Left ventricle myocardium superior (tissue), 1 donor: Measurements from ENCODE around the gene FOXK2. TPM values are rescaled to one million over a fixed set of nuclear protein-coding genes. Genes with fewer than 3 reads are reported as not detected.
"Not testable (repeated sequence)": the region's sequence is repeated elsewhere in the genome, so short reads cannot be mapped to it uniquely, and the experiment has no call there.

Source experiments
- ATAC-seq: fragments of 200-7000 bp; cut with Tn5 transposase; one replicate; pipeline ENCODE4 v1.9.1; 2020; ENCODE audit warnings: mild to moderate bottlenecking, moderate library complexity
- DNase-seq: peaks from one replicate; pipeline ENCODE4 v3.0.0-alpha.2; 2020
- intact Hi-C: fragments of 100-400 bp; cut with micrococcal nuclease; formaldehyde crosslinking; loops from one replicate; pipeline ENCODE4 v1.11.0; 2022
- total RNA-seq: library from RNA; stranded (reverse); fragmentation: NEBNext Ultra II Directional; extraction: Animal tissue kit (Norgen Biotek cat#: 25700); gene quantifications from one replicate; pipeline ENCODE4 v1.2.1, GENCODE V29; 2021
- donor health status: DM: no; HTN: yes; CAD: no; lungs with severe emphysema.

Gene FOXK2
- total RNA-seq, 1 donor from 2014 or later: 41.5 TPM

GRCh38 chr17:82579969-82580368 is 60.4 kb downstream of the FOXK2 start:
- intact Hi-C loops, ATAC-seq, DNase-seq: not testable (repeated sequence)

GRCh38 chr17:82582213-82582612 is 62.7 kb downstream of the FOXK2 start:
- intact Hi-C loops: no loop called here
- DNase-seq: no peak
- ATAC-seq: no peak

DNA sequence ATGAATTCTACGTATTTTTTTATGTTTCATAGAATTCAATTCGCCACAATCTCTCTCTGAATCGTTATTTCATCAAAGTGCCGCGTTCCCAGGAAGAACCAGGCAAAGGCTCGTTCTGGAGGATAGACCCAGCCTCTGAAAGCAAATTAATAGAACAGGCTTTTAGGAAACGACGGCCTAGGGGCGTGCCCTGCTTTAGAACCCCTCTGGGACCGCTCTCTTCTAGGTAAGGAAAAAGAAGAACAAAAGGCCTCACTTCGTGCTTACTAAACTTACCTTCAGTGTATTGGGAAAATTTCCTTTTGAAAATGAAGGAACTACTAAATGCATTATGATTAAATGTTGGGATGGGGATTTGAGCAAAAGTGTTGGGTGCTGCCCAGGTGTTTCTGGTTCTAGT is 63.2 kb downstream of the FOXK2 start:
- intact Hi-C loops: no loop called here
- ATAC-seq: no peak
- DNase-seq: no peak

DNA sequence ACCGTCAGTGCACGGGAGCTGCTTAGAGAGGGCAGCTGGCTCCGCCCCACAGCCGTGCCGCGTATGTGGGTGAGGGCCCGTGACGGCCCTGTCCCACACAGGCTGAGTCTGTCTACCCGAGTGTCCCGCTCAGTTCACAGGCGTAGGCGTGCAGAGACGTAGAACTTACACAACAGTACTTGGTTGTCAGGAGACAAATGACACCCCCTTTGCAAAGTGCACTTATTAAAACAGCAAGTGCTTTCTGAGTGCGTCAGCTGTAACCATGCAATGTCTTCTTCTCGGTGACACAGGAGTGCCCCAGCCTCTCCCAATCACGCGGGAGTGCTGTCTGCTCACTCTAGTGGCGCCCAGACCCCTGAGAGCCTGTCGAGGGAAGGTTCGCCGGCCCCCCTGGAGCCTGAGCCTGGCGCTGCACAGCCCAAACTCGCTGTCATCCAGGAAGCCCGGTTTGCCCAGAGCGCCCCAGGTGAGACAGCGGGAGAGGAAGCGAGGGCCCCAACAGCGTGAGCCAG is 64.2 kb downstream of the FOXK2 start:
- ATAC-seq: no peak
- DNase-seq: no peak
- intact Hi-C loops: no loop called here

- DNase-seq, intact Hi-C loops, ATAC-seq: not testable (repeated sequence)
These were observed 66.5 kb downstream of the FOXK2 start for GRCh38 chr17:82585935-82586575.

GRCh38 chr17:82586576-82587233 is 67.2 kb downstream of the FOXK2 start:
- intact Hi-C loops: no loop called here
- no peak for ATAC-seq
- no peak for DNase-seq

DNA sequence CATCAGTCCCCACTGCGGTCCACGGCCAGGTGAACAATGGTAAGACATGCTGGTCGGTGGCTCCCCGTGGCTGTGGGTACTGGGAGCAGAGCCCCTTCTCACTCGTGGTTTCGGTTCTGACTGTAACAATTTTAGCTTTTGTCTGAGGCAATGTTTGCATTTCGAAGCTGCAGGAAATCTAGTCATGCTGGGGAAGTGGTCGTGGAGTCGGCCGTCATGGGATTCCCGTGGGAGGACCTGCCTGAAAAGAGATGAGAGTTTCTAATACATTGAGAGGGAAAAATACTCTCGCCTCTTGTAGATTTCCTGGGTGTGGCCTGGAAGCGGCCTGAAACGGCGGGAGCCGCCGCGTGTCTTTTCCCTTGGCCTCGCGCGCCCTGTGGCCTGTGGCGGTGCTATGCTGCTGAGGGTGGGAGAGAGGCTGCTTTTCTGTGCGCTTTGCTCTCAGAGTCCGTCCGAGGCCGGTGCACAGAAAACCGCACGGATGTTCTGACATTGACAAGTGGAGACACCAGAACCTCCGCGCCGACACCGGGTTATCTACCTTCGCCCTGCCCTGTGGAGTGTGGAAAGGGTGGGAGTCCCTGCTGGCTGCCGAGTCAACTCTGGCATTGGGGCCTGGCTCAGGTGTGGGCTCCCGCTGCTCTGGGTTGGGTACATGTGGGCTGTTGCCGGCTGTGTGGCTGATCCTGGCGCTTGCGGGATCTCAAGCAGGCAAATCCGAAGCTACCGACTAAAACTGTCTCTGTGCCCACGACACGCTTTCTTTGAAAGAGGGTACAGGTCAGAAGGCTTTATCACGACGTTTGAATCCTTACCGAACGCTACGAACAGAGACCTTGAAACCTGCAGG is 67.9 kb downstream of the FOXK2 start:
- intact Hi-C loops: no loop called here
- no peak for ATAC-seq
- DNase-seq: no peak

DNA sequence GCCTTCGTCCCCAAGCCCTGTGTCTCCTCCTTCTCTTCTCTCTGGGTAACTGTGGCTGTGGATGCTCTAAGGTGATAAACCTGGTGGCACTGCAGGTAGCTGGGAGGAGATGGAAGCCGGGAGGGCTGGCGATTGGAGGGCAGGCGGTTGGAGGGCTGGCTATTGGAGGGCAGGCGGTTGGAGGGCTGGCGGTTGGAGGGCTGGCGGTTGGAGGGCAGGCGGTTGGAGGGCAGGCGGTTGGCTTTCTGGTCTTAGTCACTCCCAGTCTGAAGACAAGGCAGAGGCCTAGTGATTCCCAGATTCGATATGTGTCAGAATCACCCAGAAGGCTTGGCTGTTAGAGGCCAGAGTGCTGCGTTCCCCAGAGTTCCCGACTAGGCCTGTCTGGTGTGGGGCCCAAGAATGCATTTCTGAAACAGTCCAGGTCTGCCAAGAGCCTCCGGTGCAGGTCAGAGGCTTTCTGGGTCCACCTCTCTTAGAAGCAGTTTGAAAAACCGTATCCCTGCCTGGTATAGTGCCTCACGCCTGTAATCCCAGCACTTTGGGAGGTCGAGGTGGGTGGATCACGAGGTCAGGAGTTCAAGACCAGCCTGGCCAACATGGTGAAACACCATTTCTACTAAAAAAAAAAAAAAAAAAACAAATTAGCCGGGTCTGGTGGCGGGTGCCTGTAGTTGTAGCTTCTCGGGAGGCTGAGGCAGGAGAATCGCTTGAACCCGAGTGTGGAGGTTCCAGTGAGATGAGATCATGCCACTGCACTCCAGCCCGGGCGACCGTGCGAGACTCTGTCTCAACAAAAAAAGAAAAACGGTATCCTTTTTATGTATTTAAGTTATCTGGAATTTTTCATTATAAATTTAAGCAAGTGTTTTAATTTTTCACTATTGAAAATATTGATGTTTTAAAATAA is 69.0 kb downstream of the FOXK2 start:
- DNase-seq (no peak), ATAC-seq (no peak)
- intact Hi-C loops: no loop called here

DNA sequence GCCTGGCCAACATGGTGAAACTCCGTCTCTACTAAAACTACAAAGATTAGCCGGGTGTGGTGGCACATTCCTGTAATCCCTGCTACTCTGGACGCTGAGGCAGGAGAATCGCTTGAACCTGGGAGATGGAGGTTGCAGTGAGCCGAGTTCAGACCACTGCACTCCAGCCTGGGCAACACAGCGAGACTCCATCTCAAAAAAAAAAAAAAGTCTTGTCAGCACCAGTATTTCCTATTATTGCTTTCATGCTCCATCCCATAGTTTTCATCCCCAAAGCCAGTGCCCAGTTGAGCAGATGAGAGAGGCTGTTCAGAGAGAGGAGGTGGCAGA is 70.3 kb downstream of the FOXK2 start:
- DNase-seq (no peak), ATAC-seq (no peak)
- intact Hi-C loops: no loop called here

DNA sequence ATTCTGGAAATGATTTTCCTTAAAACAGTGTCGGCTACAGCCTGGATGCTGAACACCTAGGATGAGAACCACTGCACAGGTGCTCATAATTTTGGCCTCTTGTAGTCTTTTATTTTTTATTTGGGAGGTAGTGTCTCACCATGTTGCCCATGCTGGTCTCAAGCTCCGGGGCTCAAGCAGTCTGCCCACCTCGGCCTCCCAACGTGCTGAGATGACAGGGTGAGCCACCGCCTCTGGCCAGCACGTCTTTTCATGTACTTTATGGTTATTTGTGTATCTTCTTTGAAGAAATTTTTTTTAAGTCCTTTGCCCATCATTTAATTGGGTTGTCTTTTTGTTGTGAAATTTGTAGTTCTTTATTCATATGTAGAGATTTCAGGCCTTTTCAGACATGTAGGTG is 70.7 kb downstream of the FOXK2 start:
- ATAC-seq: no peak
- DNase-seq: no peak
- intact Hi-C loops: no loop called here

DNA sequence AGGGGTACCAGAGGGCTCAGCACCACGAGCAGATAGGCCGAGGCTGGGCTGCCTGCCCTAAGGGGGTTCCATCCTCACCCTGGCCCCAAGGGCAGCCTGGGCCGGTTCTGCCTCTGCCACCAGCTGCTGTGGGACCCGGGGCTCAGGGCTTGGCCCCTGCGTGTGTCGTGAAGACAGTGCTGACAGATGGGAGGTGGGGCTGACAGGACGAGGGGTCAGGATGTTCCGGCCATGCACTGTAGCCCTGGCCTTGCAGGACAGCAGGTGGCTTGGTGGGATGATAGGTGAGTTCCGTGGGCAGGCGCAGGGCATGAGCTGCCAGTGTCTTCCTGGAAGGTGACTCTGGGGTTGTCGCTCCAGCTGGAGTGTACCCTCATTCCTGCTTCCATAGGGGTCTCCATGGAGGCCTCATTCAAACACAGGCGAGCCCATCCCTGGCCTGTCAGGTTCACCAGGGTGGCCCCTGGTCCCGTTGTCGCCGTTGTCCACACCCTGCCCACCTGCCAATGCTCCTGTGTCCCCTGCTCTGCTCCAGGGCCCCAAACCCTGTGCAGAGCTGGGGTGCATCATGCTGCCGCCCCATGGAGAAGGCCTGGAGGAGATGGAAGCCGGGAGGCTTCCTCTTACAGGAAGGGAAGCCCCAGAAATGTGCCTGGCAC is 71.5 kb downstream of the FOXK2 start:
- intact Hi-C loops: no loop called here
- ATAC-seq (peak; percentile 12), DNase-seq (no peak)

GRCh38 chr17:82592289-82592766 is 72.8 kb downstream of the FOXK2 start:
- ATAC-seq: peak; percentile 19
- intact Hi-C loops: no loop called here
- no peak for DNase-seq

DNA sequence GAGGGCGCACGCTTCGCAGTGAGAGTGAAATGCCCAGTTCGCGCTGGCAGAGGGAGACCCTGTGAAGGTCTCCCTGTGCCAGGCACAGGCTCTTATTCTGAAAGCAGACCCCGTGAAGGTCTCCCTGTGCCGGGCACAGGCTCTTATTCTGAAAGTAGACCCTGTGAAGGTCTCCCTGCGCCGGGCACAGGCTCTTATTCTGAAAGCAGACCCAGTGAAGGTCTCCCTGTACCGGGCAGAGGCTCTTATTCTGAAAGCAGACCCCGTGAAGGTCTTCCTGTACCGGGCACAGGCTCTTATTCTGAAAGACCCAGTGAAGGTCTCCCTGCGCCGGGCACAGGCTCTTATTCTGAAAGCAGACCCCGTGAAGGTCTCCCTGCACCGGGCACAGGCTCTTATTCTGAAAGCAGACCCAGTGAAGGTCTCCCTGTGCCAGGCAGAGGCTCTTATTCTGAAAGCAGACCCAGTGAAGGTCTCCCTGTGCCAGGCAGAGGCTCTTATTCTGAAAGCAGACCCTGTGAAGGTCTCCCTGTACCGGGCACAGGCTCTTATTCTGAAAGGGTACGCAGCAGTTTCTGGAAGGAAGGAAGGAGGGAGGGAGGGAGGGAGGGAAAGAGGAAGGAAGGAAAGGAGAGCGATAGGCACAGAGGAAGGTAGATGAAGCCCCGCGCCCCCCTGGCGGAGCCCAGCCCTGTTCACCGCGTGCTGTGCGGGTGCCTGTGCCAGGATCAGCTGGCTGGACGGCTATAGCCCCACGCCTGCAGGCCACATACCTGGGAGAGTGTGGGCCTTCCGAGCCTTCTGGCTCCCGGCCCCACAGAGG is 73.4 kb downstream of the FOXK2 start:
- ATAC-seq (peak; percentile 52), DNase-seq (peak; percentile 68)
- intact Hi-C loops: no loop called here

DNA sequence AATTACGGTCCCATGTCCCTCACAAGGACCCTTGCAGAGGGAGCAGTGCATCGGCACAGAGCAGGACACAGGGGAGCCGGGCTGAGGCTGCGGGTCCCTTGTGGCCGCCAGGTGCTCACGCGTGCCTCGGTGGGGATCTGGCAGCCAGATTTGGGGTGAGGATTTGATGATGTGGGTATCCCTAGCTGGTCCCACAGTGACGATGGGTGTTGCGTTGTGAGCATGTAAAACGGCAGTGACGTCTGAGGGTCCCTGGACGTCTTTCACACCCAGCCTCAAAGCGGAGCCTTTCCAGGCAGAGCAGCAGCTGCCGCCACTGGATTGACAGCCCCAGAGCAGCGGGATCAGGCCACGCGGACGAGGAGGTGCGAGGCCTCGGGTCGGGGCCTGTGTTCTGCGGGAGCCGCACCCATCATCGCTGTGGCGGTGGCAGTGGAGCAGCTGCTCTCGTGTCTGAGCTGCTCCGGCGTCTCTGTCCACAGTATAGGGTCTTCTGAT is 74.1 kb downstream of the FOXK2 start:
- ATAC-seq (no peak), DNase-seq (no peak)
- intact Hi-C loops: no loop called here

DNA sequence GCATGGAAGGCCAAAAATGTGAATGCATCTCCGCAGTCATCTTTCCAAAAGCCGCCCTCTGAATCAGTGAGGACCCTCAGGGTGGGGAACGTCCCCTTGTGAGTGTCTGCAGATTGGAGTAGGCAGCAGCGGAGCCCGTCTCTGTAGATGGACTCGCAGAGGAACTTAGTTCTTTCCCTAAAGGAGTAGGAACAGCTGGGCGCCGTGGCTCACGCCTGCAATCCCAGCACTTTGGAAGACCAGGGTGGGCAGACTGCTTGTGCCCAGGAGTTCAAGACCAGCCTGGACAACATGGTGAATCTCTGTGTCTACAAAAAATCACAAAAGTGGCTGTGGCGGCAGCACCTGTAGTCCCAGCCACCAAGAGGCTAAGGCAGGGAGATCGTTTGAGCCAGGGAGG is 75.0 kb downstream of the FOXK2 start:
- intact Hi-C loops: no loop called here
- DNase-seq: no peak
- no peak for ATAC-seq

DNA sequence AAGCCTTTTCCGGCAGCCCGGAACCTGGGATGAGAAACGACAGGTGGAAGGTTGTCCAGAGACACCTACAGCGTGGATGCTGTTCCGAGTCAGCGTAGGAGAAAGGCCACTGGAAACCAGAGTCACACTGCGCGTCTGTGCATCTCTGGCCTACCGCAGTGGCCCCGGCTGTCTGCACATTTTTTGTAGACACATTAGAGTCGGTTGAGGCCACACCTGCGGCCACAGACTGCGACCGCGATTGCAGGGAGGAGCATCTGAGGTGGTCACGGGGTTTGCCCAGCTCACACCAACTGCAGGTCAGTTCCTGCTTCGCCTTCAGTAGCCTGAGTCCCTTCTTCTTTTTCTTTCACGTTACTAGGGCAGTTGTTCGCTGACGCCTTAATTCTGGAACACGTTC is 76.4 kb downstream of the FOXK2 start:
- intact Hi-C loops: no loop called here
- ATAC-seq (no peak), DNase-seq (no peak)

GRCh38 chr17:82596296-82596695 is 76.8 kb downstream of the FOXK2 start:
- ATAC-seq (no peak), DNase-seq (no peak)
- intact Hi-C loops: no loop called here
